GM10248 (cell line): ENCODE data around the gene PPP1R17.

ENCODE experiments used
- CTCF ChIA-PET: fragments of 300-600 bp; sonication (Branson Sonifier 250); formaldehyde crosslinking; extraction: SDS; loops from one replicate; lab custom pipeline; 2021; ENCODE audit warnings: antibody characterized with exemption; lab: Yijun Ruan, JAX
- POLR2A ChIA-PET: fragments of 350-650 bp; sonication (Branson Sonifier 250); formaldehyde crosslinking; extraction: SDS; loops from one replicate; lab custom pipeline; 2020; ENCODE audit warnings: antibody characterized with exemption; lab: Yijun Ruan, JAX
- DNase-seq: peaks from one replicate; pipeline ENCODE4 v3.0.0; 2012; ENCODE audit errors: extremely low spot score
- CTCF ChIP-seq: IDR thresholded peaks from 2 replicates; pipeline ENCODE4 v1.5.1; 2012; ENCODE audit warnings: mild to moderate bottlenecking, low read depth; ENCODE audit errors: extremely low read depth, missing control alignments, control extremely low read depth

Gene PPP1R17

GRCh38 chr7:31692451-31692850 lies 5.4 kb downstream of the PPP1R17 start:
- no peak for DNase-seq
- POLR2A ChIA-PET: no interaction called here
- CTCF ChIA-PET: interaction anchor here (1.4 kb wide), 1 partner anchor 8 kb away, joined by 3 read pairs; no protein-coding TSS in a partner anchor
- TF ChIP-seq CTCF: no peak

GRCh38 chr7:31692871-31693270 lies 5.9 kb downstream of the PPP1R17 start:
- POLR2A ChIA-PET: no interaction called here
- CTCF ChIA-PET: no interaction called here
- no peak for DNase-seq
- TF ChIP-seq CTCF: no peak

- CTCF ChIA-PET: interaction anchor here (1.0 to 1.4 kb wide), 3 partner anchors 9 to 252 kb away, joined by 3 to 5 read pairs (median 3); no protein-coding TSS in a partner anchor
- TF ChIP-seq CTCF: no peak
- POLR2A ChIA-PET: no interaction called here
- DNase-seq: no peak
Observed at GRCh38 chr7:31695859-31696614, 9.0 kb downstream of the PPP1R17 start.

- no peak for DNase-seq
- POLR2A ChIA-PET: no interaction called here
- TF ChIP-seq CTCF: no peak
- CTCF ChIA-PET: no interaction called here
Observed at GRCh38 chr7:31699050-31699449, 12.0 kb downstream of the PPP1R17 start.

- DNase-seq: no peak
- ChIA-PET POLR2A (no interaction called here), CTCF (interaction anchor here (1.0 to 1.5 kb wide), 3 partner anchors 16 to 42 kb away, joined by 3 to 4 read pairs (median 3); partner anchors contain the start of gene PPP1R17)
- TF ChIP-seq CTCF: no peak
Observed at GRCh38 chr7:31702354-31702753, 15.3 kb downstream of the PPP1R17 start.

GRCh38 chr7:31705377-31705776 lies 18.4 kb downstream of the PPP1R17 start:
- CTCF ChIA-PET: no interaction called here
- POLR2A ChIA-PET: no interaction called here
- DNase-seq: peak; percentile 27
- TF ChIP-seq CTCF: no peak
